A673 (cell line): Measurements from ENCODE around the gene UGT1A7. TPM values are rescaled to one million over a fixed set of nuclear protein-coding genes. Genes with fewer than 3 reads are reported as not detected.

Experiments
- BruUV-seq: library from RNA; stranded (reverse); fragments of 400-500 nt; replicated peaks from 2 replicates; lab custom pipeline; 2021; lab: Mats Ljungman, UMichigan
- CTCF ChIA-PET: fragments of 300-600 bp; sonication (Branson Sonifier 250); formaldehyde crosslinking; loops from one replicate; lab custom pipeline; 2022; ENCODE audit warnings: antibody characterized with exemption; lab: Charles Lee
- POLR2A ChIA-PET: fragments of 300-600 bp; sonication (Branson Sonifier 250); formaldehyde crosslinking; loops from one replicate; lab custom pipeline; 2022; ENCODE audit warnings: antibody characterized with exemption; ENCODE audit not compliant: low non-redundant PET; lab: Charles Lee
- DNase-seq: peaks from one replicate; pipeline ENCODE4 v3.0.0-alpha.2; 2015; ENCODE audit warnings: low spot score
- H3K27ac ChIP-seq: fragments of 200-600 bp; sonication (generic); 2 replicates; pipeline ENCODE4 v1.5.1; 2016; ENCODE audit warnings: mixed run types, low read depth, mild to moderate bottlenecking, mixed read lengths, antibody characterized with exemption, low read length; ENCODE audit not compliant: poor library complexity, severe bottlenecking
- H3K27me3 ChIP-seq: fragments of 200-600 bp; sonication (generic); replicated peaks from 2 replicates; pipeline ENCODE4 v1.6.1; 2017; ENCODE audit warnings: mixed run types, low read depth, mild to moderate bottlenecking, mixed read lengths, antibody characterized with exemption, low read length; ENCODE audit not compliant: insufficient read depth, poor library complexity
- H3K36me3 ChIP-seq: fragments of 200-600 bp; sonication (generic); 2 replicates; pipeline ENCODE4 v1.6.1; 2016; ENCODE audit warnings: mixed run types, mild to moderate bottlenecking, mixed read lengths, antibody characterized with exemption, low read length; ENCODE audit not compliant: insufficient read depth, poor library complexity, severe bottlenecking
- H3K4me1 ChIP-seq: fragments of 200-600 bp; sonication (generic); 2 replicates; pipeline ENCODE4 v1.6.1; 2017; ENCODE audit warnings: mixed run types, mild to moderate bottlenecking, mixed read lengths, antibody characterized with exemption, low read length; ENCODE audit not compliant: insufficient read depth, poor library complexity, severe bottlenecking
- H3K4me3 ChIP-seq: fragments of 200-600 bp; sonication (generic); 2 replicates; pipeline ENCODE4 v1.5.1; 2016; ENCODE audit warnings: low read depth, mixed run types, mild to moderate bottlenecking, mixed read lengths, low read length; ENCODE audit not compliant: poor library complexity, severe bottlenecking
- H3K9me3 ChIP-seq: fragments of 200-600 bp; sonication (generic); 2 replicates; pipeline ENCODE4 v1.6.1; 2016; ENCODE audit warnings: mixed run types, low read depth, mild to moderate bottlenecking, mixed read lengths, antibody characterized with exemption, low read length; ENCODE audit not compliant: poor library complexity, severe bottlenecking
- CTCF ChIP-seq: fragments of 300-800, 200-600 bp; sonication (generic); conservative IDR thresholded peaks from 2 replicates; pipeline ENCODE4 v1.5.1; 2017; ENCODE audit warnings: low read depth, mild to moderate bottlenecking, antibody characterized with exemption, low read length, moderate library complexity, mixed read lengths
- EZH2 ChIP-seq: fragments of 200-600 bp; sonication (generic); IDR thresholded peaks from 2 replicates; pipeline ENCODE4 v1.6.1; 2017; ENCODE audit warnings: borderline replicate concordance, low read depth, mild to moderate bottlenecking, mixed read lengths, antibody characterized with exemption, low read length; ENCODE audit not compliant: poor library complexity, severe bottlenecking
- intact Hi-C: fragments of 100-400 bp; cut with micrococcal nuclease; formaldehyde crosslinking; loops from one replicate; pipeline ENCODE4 v1.10.0; 2022; ENCODE audit not compliant: unreplicated experiment
- total RNA-seq: library from RNA; stranded (reverse); gene quantifications from 2 replicates; pipeline ENCODE4 v1.2.3, GENCODE V29; 2021

The UGT1A7 gene
- total RNA-seq, 1 experiment from 2014 or later: not detected

DNA sequence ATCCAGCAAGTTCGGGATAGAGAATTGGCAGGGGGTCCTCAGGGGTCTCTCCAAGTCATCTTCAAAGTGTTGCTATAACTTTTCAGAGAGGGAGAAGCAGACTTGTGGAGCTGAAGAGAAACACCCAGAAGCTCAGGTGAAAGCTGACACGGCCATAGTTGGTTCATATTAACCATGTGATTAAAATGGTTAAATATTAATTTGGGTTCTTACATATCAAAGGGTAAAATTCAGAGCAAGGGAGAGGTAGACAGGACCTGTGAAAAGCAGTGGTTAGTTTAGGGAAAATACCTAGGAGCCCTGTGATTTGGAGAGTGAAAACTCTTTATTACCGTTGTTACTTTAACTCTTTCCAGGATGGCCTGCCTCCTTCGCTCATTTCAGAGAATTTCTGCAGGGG, 10.9 kb downstream of the UGT1A7 start, which contains the start of gene UGT1A6:
Gene UGT1A6, plus strand, starts transcription at position 243 of the 400 bp plus-strand sequence. Its CDS starts 115 bp downstream, at position 358.
- DNase-seq: no peak
- TF ChIP-seq CTCF (no peak), EZH2 (no peak)
- ChIA-PET POLR2A (interaction anchor here (0.6 kb wide), 1 partner anchor 52 kb away, joined by 4 read pairs; no protein-coding TSS in a partner anchor), CTCF (no interaction called here)
- no peaks in the 10 kb centered on the region for H3K4me1 ChIP-seq
- no peaks in the 10 kb centered on the region for H3K36me3 ChIP-seq
- intact Hi-C loops: no loop called here
- BruUV-seq: no TSS peak
- no peak within 1 kb of the TSS for H3K4me3 ChIP-seq
- H3K27me3 ChIP-seq: no peaks in the 10 kb centered on the region
- no peak within 1 kb of the TSS for H3K27ac ChIP-seq
- no peaks in the 10 kb centered on the region for H3K9me3 ChIP-seq

- TF ChIP-seq CTCF (no peak), EZH2 (no peak)
- BruUV-seq: no TSS peak
- ChIA-PET CTCF (no interaction called here), POLR2A (no interaction called here)
- Histone ChIP-seq H3K27ac (no peak overlapping the region), H3K4me3 (no peak overlapping the region), H3K4me1 (no peaks in the 10 kb centered on the region), H3K27me3 (no peaks in the 10 kb centered on the region), H3K9me3 (no peaks in the 10 kb centered on the region), H3K36me3 (no peaks in the 10 kb centered on the region)
- intact Hi-C loops: no loop called here
- DNase-seq: no peak
These were observed 12.3 kb downstream of the UGT1A7 start for GRCh38 chr2:233693963-233694362.

DNA sequence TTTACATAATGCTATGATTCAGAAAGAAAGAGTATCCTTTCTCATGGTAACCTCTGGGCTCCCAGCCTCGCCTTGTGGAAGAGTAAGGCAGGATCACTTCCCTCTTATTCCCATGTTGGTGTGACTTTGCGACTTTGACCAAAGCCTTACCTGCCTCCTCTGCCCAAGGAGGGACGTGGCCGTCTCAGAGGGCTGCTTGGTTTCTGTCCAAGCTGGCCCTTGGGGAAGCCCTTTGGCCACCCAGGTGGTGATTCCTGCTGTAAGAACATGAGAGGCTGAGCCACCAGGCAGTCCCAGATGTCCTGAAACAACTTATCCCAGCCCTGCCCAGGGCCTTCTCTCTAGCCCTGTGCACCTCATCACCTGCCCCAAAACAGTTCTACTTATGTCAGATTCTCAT, 17.0 kb downstream of the UGT1A7 start:
- Histone ChIP-seq H3K9me3 (peaks cover 8% of the 10 kb centered on the region), H3K4me3 (no peak overlapping the region), H3K27me3 (no peaks in the 10 kb centered on the region), H3K4me1 (peaks cover 9% of the 10 kb centered on the region), H3K27ac (no peak overlapping the region), H3K36me3 (no peaks in the 10 kb centered on the region)
- TF ChIP-seq EZH2: no peak
- no peak for TF ChIP-seq CTCF
- ChIA-PET POLR2A (no interaction called here), CTCF (no interaction called here)
- no TSS peak for BruUV-seq
- intact Hi-C loops: no loop called here
- no peak for DNase-seq
